SK-N-SH (cell line): Measurements from ENCODE around the gene GYS1.

Experiments used
- FOXJ3 ChIP-seq: sonication (generic); formaldehyde crosslinking; IDR thresholded peaks from 2 replicates; pipeline ENCODE4 v1.5.1; 2020; ENCODE audit warnings: mild to moderate bottlenecking, missing genetic modification reagents
- GATA2 ChIP-seq: sonication (generic); formaldehyde crosslinking; IDR thresholded peaks from 2 replicates; pipeline ENCODE4 v1.5.0; 2020; ENCODE audit warnings: mild to moderate bottlenecking, missing genetic modification reagents
- POLR2AphosphoS5 ChIP-seq: IDR thresholded peaks from 2 replicates; pipeline ENCODE4 v1.6.1; 2012; ENCODE audit warnings: low read depth, low read length
- TAF1 ChIP-seq: IDR thresholded peaks from 2 replicates; pipeline ENCODE4 v1.6.1; 2012; ENCODE audit warnings: low read depth, mild to moderate bottlenecking, low read length, moderate library complexity, borderline replicate concordance
- TF ChIP-seq, protein P1 (sequence below): fragments of 200-600 bp; sonication (generic); IDR thresholded peaks from 2 replicates; pipeline ENCODE4 v1.6.1; 2017; ENCODE audit warnings: antibody characterized with exemption, mild to moderate bottlenecking, moderate library complexity

DNA sequence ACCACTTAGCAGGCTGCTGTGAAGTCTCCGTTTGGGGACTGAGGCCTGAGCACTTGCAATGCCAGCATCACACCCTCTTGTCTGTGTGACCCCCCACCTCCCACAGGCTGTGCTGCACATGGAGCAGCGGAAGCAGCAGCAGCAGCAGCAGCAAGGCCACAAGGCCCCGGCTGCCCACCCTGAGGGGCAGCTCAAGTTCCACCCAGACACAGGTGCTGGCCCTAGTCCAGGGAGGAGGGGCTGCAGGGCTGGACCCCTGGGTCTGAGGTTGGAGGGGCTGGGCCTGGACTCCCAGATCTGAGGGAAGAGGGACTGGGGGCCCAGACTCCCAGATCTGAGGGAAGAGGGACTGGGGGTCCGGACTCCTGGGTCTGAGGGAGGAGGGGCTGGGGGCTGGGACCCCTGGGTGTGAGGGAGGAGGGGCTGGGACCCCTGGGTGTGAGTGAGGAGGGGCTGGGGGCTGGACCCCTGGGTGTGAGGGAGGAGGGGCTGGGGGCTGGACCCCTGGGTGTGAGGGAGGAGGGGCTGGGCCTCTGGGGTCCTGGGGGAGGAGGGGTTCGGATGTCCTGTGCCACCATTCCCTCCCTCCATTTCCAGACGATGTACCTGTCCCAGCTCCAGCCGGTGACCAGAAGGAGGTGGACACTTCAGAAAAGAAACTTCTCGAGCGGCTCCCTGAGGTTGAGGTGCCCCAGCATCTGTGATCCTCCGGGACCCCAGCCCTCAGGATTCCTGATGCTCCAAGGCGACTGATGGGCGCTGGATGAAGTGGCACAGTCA is 71.2 kb downstream of the GYS1 start:
- no peak for TF ChIP-seq GATA2 (CRISPR knock-in tag)
- TF ChIP-seq, protein P1, sequence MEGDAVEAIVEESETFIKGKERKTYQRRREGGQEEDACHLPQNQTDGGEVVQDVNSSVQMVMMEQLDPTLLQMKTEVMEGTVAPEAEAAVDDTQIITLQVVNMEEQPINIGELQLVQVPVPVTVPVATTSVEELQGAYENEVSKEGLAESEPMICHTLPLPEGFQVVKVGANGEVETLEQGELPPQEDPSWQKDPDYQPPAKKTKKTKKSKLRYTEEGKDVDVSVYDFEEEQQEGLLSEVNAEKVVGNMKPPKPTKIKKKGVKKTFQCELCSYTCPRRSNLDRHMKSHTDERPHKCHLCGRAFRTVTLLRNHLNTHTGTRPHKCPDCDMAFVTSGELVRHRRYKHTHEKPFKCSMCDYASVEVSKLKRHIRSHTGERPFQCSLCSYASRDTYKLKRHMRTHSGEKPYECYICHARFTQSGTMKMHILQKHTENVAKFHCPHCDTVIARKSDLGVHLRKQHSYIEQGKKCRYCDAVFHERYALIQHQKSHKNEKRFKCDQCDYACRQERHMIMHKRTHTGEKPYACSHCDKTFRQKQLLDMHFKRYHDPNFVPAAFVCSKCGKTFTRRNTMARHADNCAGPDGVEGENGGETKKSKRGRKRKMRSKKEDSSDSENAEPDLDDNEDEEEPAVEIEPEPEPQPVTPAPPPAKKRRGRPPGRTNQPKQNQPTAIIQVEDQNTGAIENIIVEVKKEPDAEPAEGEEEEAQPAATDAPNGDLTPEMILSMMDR = no peak
- no peak for TF ChIP-seq POLR2AphosphoS5
- no peak for TF ChIP-seq FOXJ3 (CRISPR knock-in tag)
- no peak for TF ChIP-seq TAF1
